Sciatic nerve (tissue), 2 donors: ENCODE measurements around the gene ROPN1B. TPM values are rescaled to one million over a fixed set of nuclear protein-coding genes. Genes with fewer than 3 reads are reported as not detected.
"Not testable (repeated sequence)": the region's sequence is repeated elsewhere in the genome, so short reads cannot be mapped to it uniquely, and the experiment has no call there.

ENCODE experiments used
- ATAC-seq: fragments of 200-7000 bp; cut with Tn5 transposase; one replicate; pipeline ENCODE4 v1.9.1; 2020; ENCODE audit warnings: mild to moderate bottlenecking, moderate library complexity
- DNase-seq: peaks from one replicate; pipeline ENCODE4 v3.0.0-alpha.2; 2020; ENCODE audit warnings: low spot score
- intact Hi-C: fragments of 100-400 bp; cut with DNase I; formaldehyde crosslinking; loops from one replicate; pipeline ENCODE4 v1.14.2; 2022
- total RNA-seq: library from RNA; stranded (reverse); fragmentation: NEBNext Ultra II Directional; extraction: Animal tissue kit (Norgen Biotek cat#: 25700); gene quantifications from one replicate; pipeline ENCODE4 v1.2.1, GENCODE V29; 2021
- donor health status: DM: no; HTN: no; CAD: no.
- donor health status: DM: no; HTN: no; CAD: no.

ROPN1B gene
- total RNA-seq, 1 donor from 2014 or later, result 5.4 TPM

GRCh38 chr3:125990253-125990970, 21.4 kb downstream of the ROPN1B start:
- DNase-seq, result peak; percentile 93
- intact Hi-C loops, result no loop called here
- ATAC-seq, result peak; percentile 98

- intact Hi-C loops, DNase-seq, ATAC-seq: not testable (repeated sequence)
These were observed 27.8 kb downstream of the ROPN1B start for GRCh38 chr3:125996751-125997150.

GRCh38 chr3:126002189-126002588, 33.2 kb downstream of the ROPN1B start:
- no peak for ATAC-seq
- intact Hi-C loops, result no loop called here
- no peak for DNase-seq

- intact Hi-C loops, result no loop called here
- ATAC-seq (no peak), DNase-seq (no peak)
These were observed 34.6 kb downstream of the ROPN1B start for GRCh38 chr3:126003447-126004190.

GRCh38 chr3:126004217-126004616, 35.2 kb downstream of the ROPN1B start:
- intact Hi-C loops, result no loop called here
- DNase-seq (no peak), ATAC-seq (no peak)

- no peak for ATAC-seq
- DNase-seq, result no peak
- intact Hi-C loops, result no loop called here
These were observed 35.7 kb downstream of the ROPN1B start for GRCh38 chr3:126004692-126005091.

- intact Hi-C loops, result no loop called here
- DNase-seq (no peak), ATAC-seq (no peak)
These were observed 37.0 kb downstream of the ROPN1B start for GRCh38 chr3:126005951-126006350.

- ATAC-seq (no peak), DNase-seq (no peak)
- intact Hi-C loops, result no loop called here
These were observed 39.2 kb downstream of the ROPN1B start for GRCh38 chr3:126008219-126008618.

- intact Hi-C loops, result no loop called here
- DNase-seq (no peak), ATAC-seq (no peak)
These were observed 40.2 kb downstream of the ROPN1B start for GRCh38 chr3:126009181-126009580.

- DNase-seq (no peak), ATAC-seq (no peak)
- intact Hi-C loops, result no loop called here
These were observed 44.8 kb downstream of the ROPN1B start for GRCh38 chr3:126013751-126014156.

GRCh38 chr3:126014252-126014651, 45.3 kb downstream of the ROPN1B start:
- ATAC-seq (peak; percentile 30), DNase-seq (no peak)
- intact Hi-C loops, result no loop called here

GRCh38 chr3:126015075-126015474, 46.1 kb downstream of the ROPN1B start:
- intact Hi-C loops, result no loop called here
- ATAC-seq (no peak), DNase-seq (no peak)

- ATAC-seq (no peak), DNase-seq (no peak)
- intact Hi-C loops, result no loop called here
These were observed 47.6 kb downstream of the ROPN1B start for GRCh38 chr3:126016616-126017015.

- ATAC-seq (no peak), DNase-seq (no peak)
- intact Hi-C loops, result no loop called here
These were observed 48.4 kb downstream of the ROPN1B start for GRCh38 chr3:126017362-126017761.

- ATAC-seq, result no peak
- intact Hi-C loops, result no loop called here
- no peak for DNase-seq
These were observed 49.6 kb downstream of the ROPN1B start for GRCh38 chr3:126018545-126018944.

GRCh38 chr3:126018995-126019394, 50.0 kb downstream of the ROPN1B start:
- intact Hi-C loops, result no loop called here

GRCh38 chr3:126019683-126020082, 50.7 kb downstream of the ROPN1B start:
- no peak for ATAC-seq
- intact Hi-C loops, result no loop called here
- no peak for DNase-seq

More at GRCh38 chr3:126018995-126019394, 50.0 kb downstream of the ROPN1B start:
- DNase-seq, result no peak
- no peak for ATAC-seq

GRCh38 chr3:126021224-126021623, 52.2 kb downstream of the ROPN1B start:
- intact Hi-C loops, result no loop called here
- ATAC-seq (no peak), DNase-seq (no peak)

- no peak for DNase-seq
- intact Hi-C loops, result no loop called here
- no peak for ATAC-seq
These were observed 52.7 kb downstream of the ROPN1B start for GRCh38 chr3:126021702-126022101.

GRCh38 chr3:126022741-126023359, 53.9 kb downstream of the ROPN1B start:
- DNase-seq (no peak), ATAC-seq (no peak)
- intact Hi-C loops, result no loop called here
